ENCODE results near the gene GALNT11.

DNA sequence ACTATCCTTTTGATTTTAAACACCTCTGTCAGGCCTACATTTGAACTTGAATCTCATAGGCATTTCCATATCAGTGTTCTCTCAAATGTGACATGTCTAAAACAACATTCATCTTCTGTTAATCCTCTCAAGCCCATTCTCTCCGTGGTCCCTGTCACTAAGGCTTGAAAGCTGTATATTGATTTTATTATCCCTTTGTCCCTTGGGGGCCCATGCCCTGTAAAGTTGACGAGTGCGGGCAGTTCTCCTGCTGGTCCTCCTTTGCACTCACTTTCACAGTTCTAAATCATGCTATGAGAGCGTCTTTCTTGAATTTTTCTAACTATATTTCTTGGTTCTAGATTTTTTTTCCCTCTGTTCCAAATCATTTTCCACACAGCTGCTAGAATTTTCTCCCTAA lies 27.3 kb downstream of the GALNT11 start:
- TF ChIP-seq, protein P1, sequence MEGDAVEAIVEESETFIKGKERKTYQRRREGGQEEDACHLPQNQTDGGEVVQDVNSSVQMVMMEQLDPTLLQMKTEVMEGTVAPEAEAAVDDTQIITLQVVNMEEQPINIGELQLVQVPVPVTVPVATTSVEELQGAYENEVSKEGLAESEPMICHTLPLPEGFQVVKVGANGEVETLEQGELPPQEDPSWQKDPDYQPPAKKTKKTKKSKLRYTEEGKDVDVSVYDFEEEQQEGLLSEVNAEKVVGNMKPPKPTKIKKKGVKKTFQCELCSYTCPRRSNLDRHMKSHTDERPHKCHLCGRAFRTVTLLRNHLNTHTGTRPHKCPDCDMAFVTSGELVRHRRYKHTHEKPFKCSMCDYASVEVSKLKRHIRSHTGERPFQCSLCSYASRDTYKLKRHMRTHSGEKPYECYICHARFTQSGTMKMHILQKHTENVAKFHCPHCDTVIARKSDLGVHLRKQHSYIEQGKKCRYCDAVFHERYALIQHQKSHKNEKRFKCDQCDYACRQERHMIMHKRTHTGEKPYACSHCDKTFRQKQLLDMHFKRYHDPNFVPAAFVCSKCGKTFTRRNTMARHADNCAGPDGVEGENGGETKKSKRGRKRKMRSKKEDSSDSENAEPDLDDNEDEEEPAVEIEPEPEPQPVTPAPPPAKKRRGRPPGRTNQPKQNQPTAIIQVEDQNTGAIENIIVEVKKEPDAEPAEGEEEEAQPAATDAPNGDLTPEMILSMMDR (optimal IDR thresholded peaks at IDR 0.05 in 1 of 3, IDR thresholded peaks at IDR 0.05 in 1 of 3, conservative IDR thresholded peaks at IDR 0.05 in 1 of 3; ENCODE audit: extremely low read depth in 1 of 3, insufficient read depth in 2 of 3, low read length in 3 of 3), result no peak
- no peak for TF ChIP-seq EZH2 (IDR thresholded peaks at IDR 0.05; ENCODE audit: low read length)
